GM23248 (cell line): Measurements from ENCODE around the gene SNX3. TPM values are rescaled to one million over a fixed set of nuclear protein-coding genes. Genes with fewer than 3 reads are reported as not detected.

Experiments used
- DNase-seq: peaks from one replicate; pipeline ENCODE4 v3.0.0-alpha.2; 2015
- H2AFZ ChIP-seq: fragments of 200-600 bp; sonication (generic); 2 replicates; pipeline ENCODE4 v1.6.1; 2016; ENCODE audit warnings: antibody characterized with exemption
- H3F3A ChIP-seq: fragments of 200-600 bp; sonication (generic); 2 replicates; pipeline ENCODE4 v1.6.1; 2016; ENCODE audit warnings: mild to moderate bottlenecking, antibody characterized with exemption, mixed run types; ENCODE audit not compliant: insufficient read depth
- H3K27ac ChIP-seq: fragments of 200-600 bp; sonication (generic); 2 replicates; pipeline ENCODE4 v1.5.1; 2016; ENCODE audit warnings: mild to moderate bottlenecking
- H3K27me3 ChIP-seq: fragments of 200-600 bp; sonication (generic); replicated peaks from 2 replicates; pipeline ENCODE4 v1.6.1; 2016; ENCODE audit warnings: mild to moderate bottlenecking; ENCODE audit not compliant: insufficient read depth
- H3K36me3 ChIP-seq: fragments of 200-600 bp; sonication (generic); 2 replicates; pipeline ENCODE4 v1.6.1; 2016; ENCODE audit warnings: low read depth, mild to moderate bottlenecking
- H3K4me1 ChIP-seq: fragments of 200-600 bp; sonication (generic); 2 replicates; pipeline ENCODE4 v1.6.1; 2016; ENCODE audit warnings: mild to moderate bottlenecking; ENCODE audit not compliant: insufficient read depth
- H3K4me2 ChIP-seq: fragments of 200-600 bp; sonication (generic); one replicate; pipeline ENCODE4 v1.6.1; 2016; ENCODE audit warnings: mild to moderate bottlenecking; ENCODE audit not compliant: unreplicated experiment
- H3K4me3 ChIP-seq: fragments of 200-600 bp; sonication (generic); 2 replicates; pipeline ENCODE4 v1.5.1; 2016; ENCODE audit warnings: mild to moderate bottlenecking
- H3K79me2 ChIP-seq: fragments of 200-600 bp; sonication (generic); 2 replicates; pipeline ENCODE4 v1.6.1; 2016; ENCODE audit warnings: mild to moderate bottlenecking; ENCODE audit not compliant: insufficient read depth
- H3K9ac ChIP-seq: fragments of 200-600 bp; sonication (generic); 2 replicates; pipeline ENCODE4 v1.6.1; 2016; ENCODE audit warnings: mild to moderate bottlenecking
- H3K9me2 ChIP-seq: fragments of 200-600 bp; sonication (generic); 2 replicates; pipeline ENCODE4 v1.6.1; 2016; ENCODE audit warnings: mixed run types, mild to moderate bottlenecking, moderate library complexity; ENCODE audit not compliant: insufficient read depth
- H3K9me3 ChIP-seq: fragments of 200-600 bp; sonication (generic); one replicate; pipeline ENCODE4 v1.6.1; 2017; ENCODE audit warnings: low read depth
- H4K20me1 ChIP-seq: fragments of 200-600 bp; sonication (generic); 2 replicates; pipeline ENCODE4 v1.6.0; 2016; ENCODE audit not compliant: insufficient read depth
- EZH2 ChIP-seq: fragments of 200-600 bp; sonication (generic); IDR thresholded peaks from 2 replicates; pipeline ENCODE4 v1.6.1; 2018; ENCODE audit warnings: antibody characterized with exemption, mild to moderate bottlenecking; ENCODE audit not compliant: insufficient read depth, poor library complexity, severe bottlenecking
- EZH2phosphoT487 ChIP-seq: fragments of 200-600 bp; sonication (generic); IDR thresholded peaks from 2 replicates; pipeline ENCODE4 v1.6.1; 2018; ENCODE audit warnings: antibody characterized with exemption, moderate library complexity, mild to moderate bottlenecking, low read depth; ENCODE audit not compliant: insufficient read depth
- WGBS, 2 experiments: methylation state at CpG; one replicate each; pipeline ENCODE4 v1.1.6; 2015 to 2017; ENCODE audit warnings: low lambda C conversion rate in 2 of 2, low coverage in 1 of 2; ENCODE audit errors: missing lambda C conversion rate in 2 of 2; 5-methylcytosine and 5-hydroxymethylcytosine counted together
- in situ Hi-C: fragments of 300-500 bp; cut with MboI; formaldehyde crosslinking; loops from 2 replicates; pipeline ENCODE4 v1.15.0; 2020
- polyA plus RNA-seq: library from polyadenylated mRNA; unstranded; fragments of >200 nt; fragmentation: Nextera tagmentation; extraction: Ambion mirVana; gene quantifications from 2 replicates; pipeline ENCODE4 v1.2.1, GENCODE V29; 2016
- total RNA-seq: library from RNA; depleted of rRNA; stranded (reverse); fragments of >200 nt; shearing (Covaris generic); gene quantifications from 2 replicates; pipeline ENCODE4 v1.2.3, GENCODE V29; 2014

The SNX3 gene
- total and polyA plus RNA-seq, 2 experiments from 2014 or later, result 236 to 403 TPM

- Histone ChIP-seq H3K27me3 (peaks cover 43% of the 10 kb centered on the region), H3K4me3 (no peak overlapping the region), H3K79me2 (no peaks in the 10 kb centered on the region), H3K4me2 (no peak overlapping the region), H3K9me3 (no peaks in the 10 kb centered on the region), H4K20me1 (no peaks in the 10 kb centered on the region), H3K9ac (no peak overlapping the region), H3K9me2 (no peaks in the 10 kb centered on the region), H3F3A (no peaks in the 10 kb centered on the region), H3K4me1 (no peaks in the 10 kb centered on the region), H3K27ac (no peak overlapping the region), H2AFZ (no peak overlapping the region), H3K36me3 (no peaks in the 10 kb centered on the region)
- no peak for DNase-seq
- in situ Hi-C loops, result no loop called here
- WGBS, 2 experiments, result 49 to 53% methylated on average over 2 of the region's 2 CpGs
- TF ChIP-seq EZH2phosphoT487 (no peak), EZH2 (no peak)
Observed at GRCh38 chr6:108186226-108186625, 74.6 kb downstream of the SNX3 start.

- H2AFZ ChIP-seq, result no peak overlapping the region
- H3K4me3 ChIP-seq, result no peak overlapping the region
- no peaks in the 10 kb centered on the region for H3K79me2 ChIP-seq
- no peak for DNase-seq
- H3K9me2 ChIP-seq, result no peaks in the 10 kb centered on the region
- no peaks in the 10 kb centered on the region for H4K20me1 ChIP-seq
- no peaks in the 10 kb centered on the region for H3F3A ChIP-seq
- no peak overlapping the region for H3K4me2 ChIP-seq
- H3K4me1 ChIP-seq, result no peaks in the 10 kb centered on the region
- in situ Hi-C loops, result no loop called here
- H3K27ac ChIP-seq, result no peak overlapping the region
- H3K9me3 ChIP-seq, result no peaks in the 10 kb centered on the region
- TF ChIP-seq EZH2 (no peak), EZH2phosphoT487 (no peak)
- no peak overlapping the region for H3K9ac ChIP-seq
- 46 to 48% methylated on average over 6 of the region's 6 CpGs for WGBS, 2 experiments
- peaks cover 69% of the 10 kb centered on the region for H3K27me3 ChIP-seq
- H3K36me3 ChIP-seq, result no peaks in the 10 kb centered on the region
Observed at GRCh38 chr6:108180776-108181175, 80.1 kb downstream of the SNX3 start.

GRCh38 chr6:108180266-108180665 is 80.6 kb downstream of the SNX3 start:
- H3K9me2 ChIP-seq, result no peaks in the 10 kb centered on the region
- no peak overlapping the region for H3K9ac ChIP-seq
- no peaks in the 10 kb centered on the region for H3K36me3 ChIP-seq
- H3K79me2 ChIP-seq, result no peaks in the 10 kb centered on the region
- H3K27ac ChIP-seq, result no peak overlapping the region
- no peak overlapping the region for H3K4me3 ChIP-seq
- 43 to 66% methylated on average over 1 of the region's 1 CpG for WGBS, 2 experiments
- H3K9me3 ChIP-seq, result no peaks in the 10 kb centered on the region
- no peak overlapping the region for H3K4me2 ChIP-seq
- in situ Hi-C loops, result no loop called here
- H3K27me3 ChIP-seq, result peaks cover 71% of the 10 kb centered on the region
- no peaks in the 10 kb centered on the region for H4K20me1 ChIP-seq
- no peak overlapping the region for H2AFZ ChIP-seq
- TF ChIP-seq EZH2phosphoT487, result no peak
- TF ChIP-seq EZH2, result no peak
- H3F3A ChIP-seq, result no peaks in the 10 kb centered on the region
- no peaks in the 10 kb centered on the region for H3K4me1 ChIP-seq
- DNase-seq, result no peak

- no peak overlapping the region for H3K9ac ChIP-seq
- no peaks in the 10 kb centered on the region for H3K9me3 ChIP-seq
- no peaks in the 10 kb centered on the region for H3K36me3 ChIP-seq
- no peaks in the 10 kb centered on the region for H3K4me1 ChIP-seq
- WGBS, 2 experiments, result 2 to 7% methylated on average over 4 of the region's 4 CpGs
- no peak for TF ChIP-seq EZH2phosphoT487
- no peak for TF ChIP-seq EZH2
- H3K4me2 ChIP-seq, result no peak overlapping the region
- no peak overlapping the region for H3K4me3 ChIP-seq
- H3K27ac ChIP-seq, result no peak overlapping the region
- H3K9me2 ChIP-seq, result no peaks in the 10 kb centered on the region
- no peaks in the 10 kb centered on the region for H3K79me2 ChIP-seq
- in situ Hi-C loops, result no loop called here
- no peak overlapping the region for H2AFZ ChIP-seq
- no peaks in the 10 kb centered on the region for H3F3A ChIP-seq
- peaks cover 76% of the 10 kb centered on the region for H3K27me3 ChIP-seq
- DNase-seq, result no peak
- no peaks in the 10 kb centered on the region for H4K20me1 ChIP-seq
Observed at GRCh38 chr6:108179741-108180140, 81.1 kb downstream of the SNX3 start.
